HG03108 (cell line): ENCODE measurements around the gene OR2V2.

ENCODE experiments used
- ATAC-seq: cut with Tn5 transposase; IDR thresholded peaks from one replicate; pipeline ENCODE4 v1.9.1; 2021; ENCODE audit warnings: moderate library complexity; ENCODE audit not compliant: unreplicated experiment

OR2V2 gene

DNA sequence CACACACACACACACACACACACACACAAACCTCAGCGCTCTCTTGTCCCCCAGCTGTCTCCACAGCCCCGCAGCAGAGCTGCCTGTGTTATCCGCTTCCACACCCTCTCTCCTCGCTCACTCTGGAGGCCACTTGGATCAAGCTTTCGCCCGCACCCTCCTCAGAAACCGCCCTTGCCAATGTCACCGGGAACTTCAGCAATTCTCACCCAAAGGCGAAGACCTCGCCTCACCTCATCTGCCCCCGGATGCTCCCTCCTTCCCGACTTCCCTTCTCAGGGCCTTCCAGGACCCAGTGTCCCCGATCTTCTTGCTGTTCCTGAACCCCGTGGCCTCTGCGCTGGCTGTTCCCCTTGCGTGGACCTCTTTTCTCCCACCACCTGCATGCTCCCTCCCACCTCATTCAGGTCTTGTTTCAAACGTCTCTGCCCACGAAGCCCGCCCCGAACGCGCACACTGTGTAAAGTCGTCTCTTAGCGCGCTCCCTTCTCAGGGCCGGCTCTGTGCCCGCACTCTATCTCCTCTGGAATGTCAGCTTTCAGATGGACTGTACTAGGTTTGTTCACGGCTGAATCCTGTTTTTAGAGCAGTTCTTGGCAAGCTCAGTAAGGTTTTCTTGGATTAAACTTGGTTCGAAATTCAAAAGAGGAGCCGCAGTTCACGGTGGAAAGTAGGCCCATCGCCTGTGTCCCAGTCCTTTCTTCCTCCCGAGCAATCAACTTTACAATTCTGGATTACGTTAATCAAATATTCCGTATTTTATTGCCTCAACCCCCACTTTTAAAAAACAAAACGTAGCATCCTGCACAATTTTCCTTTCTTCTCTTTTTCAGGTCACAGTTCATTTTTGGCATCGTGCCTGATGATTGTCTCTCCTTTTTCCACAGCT, 58.6 kb downstream of the OR2V2 start:
- ATAC-seq, result no peak

DNA sequence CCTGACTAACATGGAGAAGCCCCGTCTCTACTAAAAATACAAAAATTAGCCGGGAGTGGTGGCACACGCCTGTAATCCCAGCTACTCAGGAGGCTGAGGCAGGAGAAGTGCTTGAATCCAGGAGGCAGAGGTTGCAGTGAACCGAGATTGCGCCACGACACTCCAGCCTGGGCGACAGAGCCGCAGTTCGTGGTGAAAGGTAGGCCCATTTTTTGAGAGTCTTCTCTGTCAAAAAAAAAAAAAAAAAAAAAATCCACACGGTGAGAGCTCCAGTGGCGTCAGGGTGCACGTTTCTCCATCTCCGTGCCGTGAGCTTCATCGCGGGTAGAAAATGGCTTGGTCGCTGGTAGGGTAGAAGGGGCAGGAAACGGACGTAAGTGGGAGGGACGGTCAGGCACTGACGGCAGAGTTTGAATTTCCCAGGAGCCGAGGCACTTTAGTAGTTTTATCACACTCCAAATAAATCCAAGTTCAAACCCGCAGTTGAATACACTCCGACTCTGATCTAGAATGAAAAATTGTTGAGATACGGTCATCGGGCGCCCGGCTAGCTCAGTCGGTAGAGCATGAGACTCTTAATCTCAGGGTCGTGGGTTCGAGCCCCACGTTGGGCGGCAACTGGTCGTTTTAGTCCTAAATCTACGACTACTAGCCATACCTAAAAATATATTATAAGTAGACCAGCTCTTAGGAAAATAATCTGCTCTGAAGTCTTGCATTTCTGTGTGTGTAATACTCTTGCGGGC, 60.0 kb downstream of the OR2V2 start:
- peak; percentile 30 for ATAC-seq

- no peak for ATAC-seq
These were observed 60.5 kb downstream of the OR2V2 start for GRCh38 chr5:181207960-181208253.
